ENCODE measurements around the gene GNAO1.

DNA sequence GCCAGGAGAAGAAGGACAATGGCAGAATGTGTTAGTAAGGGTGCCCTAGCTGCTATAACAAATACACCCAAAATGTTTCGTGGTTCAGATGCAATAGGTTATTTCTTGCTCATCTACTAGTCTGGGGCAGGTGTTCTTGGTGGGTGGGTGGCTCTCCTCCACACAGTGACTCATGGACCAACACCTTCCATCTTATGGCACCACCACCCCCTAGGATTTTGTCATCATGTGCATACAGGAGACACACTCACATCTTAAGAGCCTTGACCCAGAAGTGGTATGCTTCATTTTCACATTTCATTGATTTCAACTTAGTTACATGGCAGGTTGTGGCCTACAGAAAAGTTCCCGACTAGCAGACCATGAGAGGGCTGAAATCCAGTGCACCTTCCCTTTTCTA lies 119.4 kb downstream of the GNAO1 start:
- TF ChIP-seq, protein P1, sequence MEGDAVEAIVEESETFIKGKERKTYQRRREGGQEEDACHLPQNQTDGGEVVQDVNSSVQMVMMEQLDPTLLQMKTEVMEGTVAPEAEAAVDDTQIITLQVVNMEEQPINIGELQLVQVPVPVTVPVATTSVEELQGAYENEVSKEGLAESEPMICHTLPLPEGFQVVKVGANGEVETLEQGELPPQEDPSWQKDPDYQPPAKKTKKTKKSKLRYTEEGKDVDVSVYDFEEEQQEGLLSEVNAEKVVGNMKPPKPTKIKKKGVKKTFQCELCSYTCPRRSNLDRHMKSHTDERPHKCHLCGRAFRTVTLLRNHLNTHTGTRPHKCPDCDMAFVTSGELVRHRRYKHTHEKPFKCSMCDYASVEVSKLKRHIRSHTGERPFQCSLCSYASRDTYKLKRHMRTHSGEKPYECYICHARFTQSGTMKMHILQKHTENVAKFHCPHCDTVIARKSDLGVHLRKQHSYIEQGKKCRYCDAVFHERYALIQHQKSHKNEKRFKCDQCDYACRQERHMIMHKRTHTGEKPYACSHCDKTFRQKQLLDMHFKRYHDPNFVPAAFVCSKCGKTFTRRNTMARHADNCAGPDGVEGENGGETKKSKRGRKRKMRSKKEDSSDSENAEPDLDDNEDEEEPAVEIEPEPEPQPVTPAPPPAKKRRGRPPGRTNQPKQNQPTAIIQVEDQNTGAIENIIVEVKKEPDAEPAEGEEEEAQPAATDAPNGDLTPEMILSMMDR (IDR thresholded peaks at IDR 0.05), result no peak
- no peak for TF ChIP-seq POLR2A (IDR thresholded peaks at IDR 0.05)
